DND-41 (cell line): ENCODE measurements around the gene GABBR2.
"Not testable (repeated sequence)": the region's sequence is repeated elsewhere in the genome, so short reads cannot be mapped to it uniquely, and the experiment has no call there.

Source experiments
- EZH2 ChIP-seq: IDR thresholded peaks from 3 replicates; pipeline ENCODE4 v1.6.1; 2012; ENCODE audit warnings: borderline replicate concordance, low read depth, mild to moderate bottlenecking, moderate library complexity, low read length, inconsistent platforms; ENCODE audit not compliant: severe bottlenecking
- TF ChIP-seq, protein P1 (sequence below): IDR thresholded peaks from 2 replicates; pipeline ENCODE4 v1.5.1; 2012; ENCODE audit warnings: borderline replicate concordance, low read length, moderate library complexity, mild to moderate bottlenecking; ENCODE audit not compliant: poor library complexity, severe bottlenecking; ENCODE audit errors: extremely low read depth

DNA sequence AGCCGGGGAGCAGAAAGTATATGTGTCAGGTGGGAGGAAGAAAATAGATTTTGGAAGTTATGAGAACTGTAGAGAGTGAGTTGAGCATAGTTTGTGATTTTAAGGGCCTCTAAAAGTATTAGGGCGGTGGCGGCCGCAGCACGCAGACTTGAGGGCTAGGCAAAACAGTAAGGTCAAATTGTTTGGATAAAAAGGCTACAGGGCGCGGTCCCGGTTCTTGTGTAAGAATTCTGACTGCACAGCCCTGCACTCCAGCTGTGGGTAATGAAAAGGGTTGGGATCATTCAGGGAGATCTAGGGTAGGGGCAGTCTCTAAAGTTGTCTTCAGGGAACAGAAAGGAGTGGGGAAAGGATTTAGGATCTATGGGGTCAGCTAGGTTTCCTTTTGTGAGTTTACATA lies 441.2 kb downstream of the GABBR2 start:
- TF ChIP-seq, protein P1, sequence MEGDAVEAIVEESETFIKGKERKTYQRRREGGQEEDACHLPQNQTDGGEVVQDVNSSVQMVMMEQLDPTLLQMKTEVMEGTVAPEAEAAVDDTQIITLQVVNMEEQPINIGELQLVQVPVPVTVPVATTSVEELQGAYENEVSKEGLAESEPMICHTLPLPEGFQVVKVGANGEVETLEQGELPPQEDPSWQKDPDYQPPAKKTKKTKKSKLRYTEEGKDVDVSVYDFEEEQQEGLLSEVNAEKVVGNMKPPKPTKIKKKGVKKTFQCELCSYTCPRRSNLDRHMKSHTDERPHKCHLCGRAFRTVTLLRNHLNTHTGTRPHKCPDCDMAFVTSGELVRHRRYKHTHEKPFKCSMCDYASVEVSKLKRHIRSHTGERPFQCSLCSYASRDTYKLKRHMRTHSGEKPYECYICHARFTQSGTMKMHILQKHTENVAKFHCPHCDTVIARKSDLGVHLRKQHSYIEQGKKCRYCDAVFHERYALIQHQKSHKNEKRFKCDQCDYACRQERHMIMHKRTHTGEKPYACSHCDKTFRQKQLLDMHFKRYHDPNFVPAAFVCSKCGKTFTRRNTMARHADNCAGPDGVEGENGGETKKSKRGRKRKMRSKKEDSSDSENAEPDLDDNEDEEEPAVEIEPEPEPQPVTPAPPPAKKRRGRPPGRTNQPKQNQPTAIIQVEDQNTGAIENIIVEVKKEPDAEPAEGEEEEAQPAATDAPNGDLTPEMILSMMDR = not testable (repeated sequence)
- not testable (repeated sequence) for TF ChIP-seq EZH2
